Measurements from ENCODE around the gene DLGAP1. TPM values are rescaled to one million over a fixed set of nuclear protein-coding genes. Genes with fewer than 3 reads are reported as not detected.
"Not testable (repeated sequence)": the region's sequence is repeated elsewhere in the genome, so short reads cannot be mapped to it uniquely, and the experiment has no call there.

The DLGAP1 gene
- total and polyA plus RNA-seq, 4 donors: 16.5 to 30.7 (median 29.7) TPM

DNA sequence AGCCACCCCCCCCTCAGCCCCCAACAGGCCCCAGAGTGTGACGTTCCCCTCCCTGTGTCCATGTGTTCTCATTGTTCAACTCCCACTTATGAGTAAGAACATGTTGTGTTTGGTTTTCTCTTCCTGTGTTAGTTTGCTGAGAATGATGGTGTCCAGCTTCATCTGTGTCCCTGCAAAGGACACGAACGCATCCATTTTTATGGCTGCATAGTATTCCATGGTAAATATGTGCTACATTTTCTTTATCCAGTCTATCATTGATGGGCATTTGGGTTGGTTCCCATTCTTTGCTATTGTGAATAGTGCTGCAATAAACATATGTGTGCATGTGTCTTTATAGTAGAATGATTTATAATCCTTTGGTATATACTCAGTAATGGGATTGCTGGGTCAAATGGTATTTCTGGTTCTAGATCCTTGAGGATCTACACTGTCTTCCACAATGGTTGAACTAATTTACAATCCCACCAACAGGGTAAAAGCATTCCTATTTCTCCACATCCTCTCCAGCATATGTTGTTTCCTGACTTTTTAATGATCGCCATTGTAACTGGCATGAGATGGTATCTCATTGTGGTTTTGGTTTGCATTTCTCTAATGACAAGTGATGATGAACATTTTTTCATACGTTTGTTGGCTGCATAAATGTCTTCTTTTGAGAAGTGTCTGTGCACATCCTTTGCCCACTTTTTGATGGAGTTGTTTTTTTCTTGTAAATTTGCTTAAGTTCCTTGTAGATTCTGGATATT lies 760.9 kb downstream of the DLGAP1 start:
- H3K4me3 ChIP-seq (ENCODE audit: low read depth, low read length); H3K4me1 ChIP-seq (ENCODE audit: control insufficient read depth, insufficient read depth, low read length); DNase-seq (ENCODE audit: low read depth in 4 of 6, low spot score in 6 of 6); H3K36me3 ChIP-seq (ENCODE audit: control insufficient read depth, insufficient read depth, low read length); H3K27ac ChIP-seq (ENCODE audit: low read depth, low read length); H3K9me3 ChIP-seq (ENCODE audit: control insufficient read depth, insufficient read depth, low read length); H3K27me3 ChIP-seq (ENCODE audit: control insufficient read depth, insufficient read depth, low read length): not testable (repeated sequence)
- 80% methylated on average over 2 of the region's 5 CpGs for WGBS (ENCODE audit: insufficient coverage)

DNA sequence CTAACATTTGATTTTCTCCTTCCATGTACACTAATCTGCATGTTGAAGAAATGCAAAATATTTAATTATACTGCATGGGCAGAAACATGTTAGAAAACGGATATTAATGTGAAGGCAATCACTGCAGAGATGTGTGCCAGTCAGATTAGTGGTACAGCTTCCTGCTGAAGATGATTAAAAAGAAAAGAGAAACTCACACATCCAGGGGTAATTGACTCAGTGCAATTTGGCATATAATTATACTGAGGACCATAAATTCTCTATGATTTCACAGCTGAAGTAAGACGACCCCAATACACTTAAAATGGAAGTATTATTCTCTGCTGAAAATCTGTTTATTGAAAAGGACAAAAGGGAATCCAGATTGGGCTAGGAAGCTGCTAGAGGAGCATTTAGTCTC lies 761.7 kb downstream of the DLGAP1 start:
- H3K4me1 ChIP-seq (ENCODE audit: control insufficient read depth, insufficient read depth, low read length): no peaks in the 10 kb centered on the region

DNA sequence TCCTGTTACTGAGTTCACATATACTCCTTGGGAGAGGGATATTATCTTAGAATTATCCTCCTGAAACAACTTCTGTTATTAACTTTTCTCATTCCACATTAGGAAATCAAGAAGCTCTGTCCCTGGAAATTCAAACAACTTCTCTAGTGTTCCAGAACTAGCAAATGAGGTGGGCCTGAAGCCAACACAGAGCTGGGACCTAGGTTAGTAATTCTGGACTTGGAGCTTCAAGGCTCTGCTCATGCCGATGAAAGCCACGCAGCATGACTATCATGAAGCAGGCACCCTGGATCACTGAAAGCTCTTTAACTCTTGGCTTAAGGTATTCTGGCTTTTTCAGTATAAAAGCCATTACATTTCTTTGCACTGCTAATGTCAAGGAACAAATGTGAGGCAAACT lies 762.4 kb downstream of the DLGAP1 start:
- WGBS (ENCODE audit: insufficient coverage): 63% methylated on average over 2 of the region's 2 CpGs
- H3K27ac ChIP-seq (ENCODE audit: low read depth, low read length): no peak overlapping the region
- no peaks in the 10 kb centered on the region for H3K27me3 ChIP-seq (ENCODE audit: control insufficient read depth, insufficient read depth, low read length)

More for the DNA sequence above, 761.7 kb downstream of the DLGAP1 start:
- Histone ChIP-seq H3K9me3 (ENCODE audit: control insufficient read depth, insufficient read depth, low read length) (no peaks in the 10 kb centered on the region), H3K27ac (ENCODE audit: low read depth, low read length) (no peak overlapping the region), H3K4me3 (ENCODE audit: low read depth, low read length) (no peak overlapping the region), H3K27me3 (ENCODE audit: control insufficient read depth, insufficient read depth, low read length) (no peaks in the 10 kb centered on the region), H3K36me3 (ENCODE audit: control insufficient read depth, insufficient read depth, low read length) (no peaks in the 10 kb centered on the region)
- WGBS (ENCODE audit: insufficient coverage): no CpG with 5 or more reads among the region's 2 CpGs
- peak in 1 of 6 donors; percentile 71 for DNase-seq (ENCODE audit: low read depth in 4 of 6, low spot score in 6 of 6)

DNA sequence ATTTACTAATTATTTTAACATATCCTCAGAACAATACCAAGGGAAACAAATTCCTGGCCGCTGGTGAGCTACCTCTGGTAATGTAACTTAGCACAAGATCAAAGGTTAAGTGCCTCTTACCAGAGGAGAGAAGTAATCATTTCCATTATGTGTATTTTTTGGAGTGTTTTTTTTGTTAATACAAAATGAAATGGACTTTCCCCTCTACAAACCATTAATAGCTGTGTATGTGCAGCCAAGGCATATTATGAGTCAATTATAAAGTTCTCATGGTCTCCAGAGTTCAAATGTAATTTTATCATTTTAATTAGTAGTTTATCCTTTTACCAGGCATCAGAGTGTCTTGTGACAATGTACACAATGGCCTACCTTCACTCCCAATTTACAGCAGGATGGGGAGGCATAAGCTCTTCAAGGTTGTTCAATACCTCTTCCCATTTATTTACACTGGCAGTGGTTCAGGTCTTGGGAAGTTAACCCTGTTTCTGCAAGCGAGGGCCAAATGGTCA lies 762.9 kb downstream of the DLGAP1 start:
- H3K36me3 ChIP-seq (ENCODE audit: control insufficient read depth, insufficient read depth, low read length): no peaks in the 10 kb centered on the region
- H3K27ac ChIP-seq (ENCODE audit: low read depth, low read length): no peak overlapping the region
- DNase-seq (ENCODE audit: low read depth in 4 of 6, low spot score in 6 of 6): peak in 1 of 6 donors; percentile 29
- no peak overlapping the region for H3K4me3 ChIP-seq (ENCODE audit: low read depth, low read length)
- H3K9me3 ChIP-seq (ENCODE audit: control insufficient read depth, insufficient read depth, low read length): no peaks in the 10 kb centered on the region
- no CpG with 5 or more reads among the region's 2 CpGs for WGBS (ENCODE audit: insufficient coverage)
- no peaks in the 10 kb centered on the region for H3K27me3 ChIP-seq (ENCODE audit: control insufficient read depth, insufficient read depth, low read length)
- no peaks in the 10 kb centered on the region for H3K4me1 ChIP-seq (ENCODE audit: control insufficient read depth, insufficient read depth, low read length)

More for the DNA sequence above, 762.4 kb downstream of the DLGAP1 start:
- no peaks in the 10 kb centered on the region for H3K4me1 ChIP-seq (ENCODE audit: control insufficient read depth, insufficient read depth, low read length)
- H3K4me3 ChIP-seq (ENCODE audit: low read depth, low read length): no peak overlapping the region
- DNase-seq (ENCODE audit: low read depth in 4 of 6, low spot score in 6 of 6): no peak
- no peaks in the 10 kb centered on the region for H3K9me3 ChIP-seq (ENCODE audit: control insufficient read depth, insufficient read depth, low read length)
- no peaks in the 10 kb centered on the region for H3K36me3 ChIP-seq (ENCODE audit: control insufficient read depth, insufficient read depth, low read length)

DNA sequence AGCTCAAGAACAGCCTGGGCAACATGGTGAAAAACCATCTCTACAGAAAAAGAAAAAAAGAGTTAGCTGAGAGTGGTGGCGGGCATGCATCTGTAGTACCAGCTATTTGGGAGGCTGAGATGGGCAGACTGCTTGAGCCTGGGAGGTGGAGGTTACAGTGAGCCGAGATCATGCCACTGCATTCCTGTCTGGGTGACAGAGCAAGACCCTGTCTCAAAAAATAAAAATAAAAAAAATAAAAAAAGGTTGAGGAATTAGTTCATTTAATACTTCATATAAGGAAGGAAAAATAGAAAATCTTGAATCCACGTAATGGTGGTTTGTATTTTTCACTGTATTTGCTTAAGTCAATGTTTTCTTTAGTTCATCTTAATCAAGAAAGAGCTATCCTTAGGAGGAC lies 763.4 kb downstream of the DLGAP1 start:
- Histone ChIP-seq H3K27me3 (ENCODE audit: control insufficient read depth, insufficient read depth, low read length) (no peaks in the 10 kb centered on the region), H3K36me3 (ENCODE audit: control insufficient read depth, insufficient read depth, low read length) (no peaks in the 10 kb centered on the region), H3K27ac (ENCODE audit: low read depth, low read length) (no peak overlapping the region), H3K9me3 (ENCODE audit: control insufficient read depth, insufficient read depth, low read length) (no peaks in the 10 kb centered on the region), H3K4me3 (ENCODE audit: low read depth, low read length) (no peak overlapping the region), H3K4me1 (ENCODE audit: control insufficient read depth, insufficient read depth, low read length) (no peaks in the 10 kb centered on the region)
- no peak for DNase-seq (ENCODE audit: low read depth in 4 of 6, low spot score in 6 of 6)
- 100% methylated on average over 1 of the region's 3 CpGs for WGBS (ENCODE audit: insufficient coverage)

DNA sequence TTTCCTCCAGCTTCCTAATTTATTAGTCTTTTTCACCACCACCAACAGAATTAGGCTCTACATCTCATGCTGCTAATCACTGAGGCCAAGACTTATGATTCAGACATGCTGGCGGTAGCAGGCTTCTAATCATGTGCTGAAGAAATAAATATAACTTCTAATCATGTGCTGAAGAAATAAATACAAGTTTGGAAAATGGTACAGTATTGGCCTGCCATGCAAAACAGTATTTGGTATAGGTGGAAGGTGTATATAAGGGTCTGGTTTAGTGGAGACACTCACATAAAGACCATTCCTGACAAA lies 764.4 kb downstream of the DLGAP1 start:
- no peaks in the 10 kb centered on the region for H3K9me3 ChIP-seq (ENCODE audit: control insufficient read depth, insufficient read depth, low read length)

DNA sequence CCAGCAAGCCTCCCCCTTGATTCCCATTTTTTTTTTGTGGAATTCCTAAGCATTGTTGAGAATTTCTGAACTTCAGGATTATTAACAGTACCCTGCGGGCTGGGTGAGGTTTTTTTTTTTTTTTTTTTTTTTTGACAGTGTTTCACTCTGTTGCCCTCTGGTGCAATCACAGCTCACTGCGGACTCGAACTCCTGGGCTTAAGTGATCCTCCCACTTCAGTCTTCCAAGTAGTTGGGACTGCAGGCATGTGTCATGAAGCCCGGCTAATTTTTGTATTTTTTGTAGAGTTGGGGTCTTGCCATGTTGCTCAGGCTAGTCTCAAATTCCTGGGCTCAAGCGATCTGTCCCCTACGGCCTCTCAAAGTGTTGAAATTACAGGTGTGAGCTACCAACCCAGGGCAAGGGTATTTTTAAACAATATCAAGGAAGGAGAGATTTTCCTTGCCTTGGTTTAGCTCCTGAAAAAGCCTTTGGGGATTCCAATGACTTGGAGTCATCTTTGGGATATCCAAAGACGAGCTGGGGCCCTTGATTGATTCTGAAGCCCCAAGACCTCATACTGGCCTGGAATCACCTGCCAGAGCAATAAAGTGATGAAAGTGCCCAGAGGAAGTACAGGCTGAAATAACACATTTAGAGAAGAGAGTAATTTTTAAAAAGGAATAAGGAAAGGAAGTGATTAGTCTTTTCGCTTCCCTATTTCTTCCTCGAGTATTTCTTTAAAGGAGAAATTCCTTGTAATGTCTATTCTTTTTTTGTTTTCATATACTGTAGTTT lies 764.9 kb downstream of the DLGAP1 start:
- Histone ChIP-seq H3K9me3 (ENCODE audit: control insufficient read depth, insufficient read depth, low read length) (no peaks in the 10 kb centered on the region), H3K27me3 (ENCODE audit: control insufficient read depth, insufficient read depth, low read length) (no peaks in the 10 kb centered on the region), H3K4me1 (ENCODE audit: control insufficient read depth, insufficient read depth, low read length) (no peaks in the 10 kb centered on the region), H3K36me3 (ENCODE audit: control insufficient read depth, insufficient read depth, low read length) (no peaks in the 10 kb centered on the region), H3K27ac (ENCODE audit: low read depth, low read length) (no peak overlapping the region), H3K4me3 (ENCODE audit: low read depth, low read length) (no peak overlapping the region)
- WGBS (ENCODE audit: insufficient coverage): 95% methylated on average over 4 of the region's 9 CpGs
- no peak for DNase-seq (ENCODE audit: low read depth in 4 of 6, low spot score in 6 of 6)

More for the DNA sequence above, 764.4 kb downstream of the DLGAP1 start:
- Histone ChIP-seq H3K27ac (ENCODE audit: low read depth, low read length) (no peak overlapping the region), H3K27me3 (ENCODE audit: control insufficient read depth, insufficient read depth, low read length) (no peaks in the 10 kb centered on the region), H3K36me3 (ENCODE audit: control insufficient read depth, insufficient read depth, low read length) (no peaks in the 10 kb centered on the region), H3K4me3 (ENCODE audit: low read depth, low read length) (no peak overlapping the region), H3K4me1 (ENCODE audit: control insufficient read depth, insufficient read depth, low read length) (no peaks in the 10 kb centered on the region)
- DNase-seq (ENCODE audit: low read depth in 4 of 6, low spot score in 6 of 6): no peak
- no CpG with 5 or more reads among the region's 1 CpG for WGBS (ENCODE audit: insufficient coverage)

DNA sequence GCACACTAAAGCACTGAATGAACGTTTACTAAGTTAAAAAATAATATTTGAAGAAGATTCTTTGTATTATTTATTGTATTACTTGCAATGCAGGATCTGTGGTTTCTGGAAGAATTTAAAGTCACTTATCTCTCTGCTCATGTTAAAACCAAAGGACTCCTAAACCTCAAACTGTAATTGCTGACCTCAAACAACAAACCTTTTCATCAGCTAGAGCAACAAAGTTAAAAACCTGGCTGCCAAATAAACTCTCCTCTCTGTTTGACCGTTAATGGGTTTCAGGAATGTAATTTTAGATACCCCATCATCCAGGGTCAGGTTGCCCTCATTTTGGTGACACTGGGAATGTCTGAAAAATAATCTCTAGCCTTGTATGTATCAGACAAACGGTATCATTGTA lies 766.0 kb downstream of the DLGAP1 start:
- Histone ChIP-seq H3K27me3 (ENCODE audit: control insufficient read depth, insufficient read depth, low read length) (no peaks in the 10 kb centered on the region), H3K4me3 (ENCODE audit: low read depth, low read length) (no peak overlapping the region), H3K4me1 (ENCODE audit: control insufficient read depth, insufficient read depth, low read length) (no peaks in the 10 kb centered on the region), H3K27ac (ENCODE audit: low read depth, low read length) (no peak overlapping the region), H3K36me3 (ENCODE audit: control insufficient read depth, insufficient read depth, low read length) (no peaks in the 10 kb centered on the region), H3K9me3 (ENCODE audit: control insufficient read depth, insufficient read depth, low read length) (no peaks in the 10 kb centered on the region)
- DNase-seq (ENCODE audit: low read depth in 4 of 6, low spot score in 6 of 6): no peak
- no CpG with 5 or more reads among the region's 3 CpGs for WGBS (ENCODE audit: insufficient coverage)

DNA sequence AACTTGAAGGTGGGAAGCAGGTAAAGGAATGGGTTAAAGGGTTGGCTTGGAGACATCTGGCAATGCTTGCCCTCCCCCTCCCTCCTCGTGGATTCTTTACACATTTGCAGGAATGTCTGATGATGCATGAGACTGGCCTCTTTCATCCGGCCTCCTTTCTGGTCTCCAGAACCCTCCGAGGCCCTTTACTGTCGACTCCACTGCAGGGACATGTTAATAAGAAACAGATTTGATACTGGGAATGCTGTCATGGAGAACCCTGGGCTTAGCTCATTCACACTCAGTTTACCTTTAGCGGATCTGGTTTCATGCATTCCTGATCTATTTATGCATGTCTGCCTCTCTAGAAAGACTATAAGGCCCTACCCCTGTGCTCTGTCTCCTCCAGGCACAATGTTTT lies 766.4 kb downstream of the DLGAP1 start:
- no peak overlapping the region for H3K4me3 ChIP-seq (ENCODE audit: low read depth, low read length)
- no peaks in the 10 kb centered on the region for H3K36me3 ChIP-seq (ENCODE audit: control insufficient read depth, insufficient read depth, low read length)
- peak in 1 of 6 donors; percentile 40 for DNase-seq (ENCODE audit: low read depth in 4 of 6, low spot score in 6 of 6)
- H3K27me3 ChIP-seq (ENCODE audit: control insufficient read depth, insufficient read depth, low read length): no peaks in the 10 kb centered on the region
- H3K27ac ChIP-seq (ENCODE audit: low read depth, low read length): no peak overlapping the region
- WGBS (ENCODE audit: insufficient coverage): 64% methylated on average over 3 of the region's 5 CpGs
- H3K9me3 ChIP-seq (ENCODE audit: control insufficient read depth, insufficient read depth, low read length): no peaks in the 10 kb centered on the region
- H3K4me1 ChIP-seq (ENCODE audit: control insufficient read depth, insufficient read depth, low read length): no peaks in the 10 kb centered on the region

DNA sequence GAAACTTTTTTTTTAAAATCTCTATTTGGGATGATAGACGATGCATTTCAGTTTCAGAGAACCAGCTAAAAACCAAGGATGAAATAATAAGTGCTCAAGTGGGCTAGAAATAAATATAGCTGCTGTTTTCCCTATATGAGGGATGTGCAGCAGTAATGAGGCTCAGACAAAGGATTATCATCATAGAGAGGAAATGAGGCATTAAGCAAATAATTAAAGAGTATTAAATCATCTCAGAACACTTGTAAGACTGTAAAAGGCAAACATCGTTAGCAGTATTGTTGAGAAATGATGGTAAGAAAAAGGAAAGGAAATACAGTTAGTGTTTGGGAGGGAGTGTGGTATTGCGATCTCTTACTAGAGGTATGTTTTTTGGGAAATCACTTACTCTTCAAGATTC lies 771.6 kb downstream of the DLGAP1 start:
- Histone ChIP-seq H3K4me1 (ENCODE audit: control insufficient read depth, insufficient read depth, low read length) (no peaks in the 10 kb centered on the region), H3K36me3 (ENCODE audit: control insufficient read depth, insufficient read depth, low read length) (no peaks in the 10 kb centered on the region), H3K27me3 (ENCODE audit: control insufficient read depth, insufficient read depth, low read length) (no peaks in the 10 kb centered on the region), H3K27ac (ENCODE audit: low read depth, low read length) (no peak overlapping the region), H3K4me3 (ENCODE audit: low read depth, low read length) (no peak overlapping the region), H3K9me3 (ENCODE audit: control insufficient read depth, insufficient read depth, low read length) (no peaks in the 10 kb centered on the region)
- DNase-seq (ENCODE audit: low read depth in 4 of 6, low spot score in 6 of 6): peak in 1 of 6 donors; percentile 82
- WGBS (ENCODE audit: insufficient coverage): no CpG with 5 or more reads among the region's 3 CpGs

All from spinal cord (tissue), 10 donors.